Measurements from ENCODE around the gene SNX8. TPM values are rescaled to one million over a fixed set of nuclear protein-coding genes. Genes with fewer than 3 reads are reported as not detected.
A peak's percentile ranks its signal among the peaks of the same experiment; 100 is the strongest.

The SNX8 gene
- total RNA-seq, 2 donors from 2014 or later: 53.0 to 53.2 TPM

- Histone ChIP-seq H3K4me1 (ENCODE audit: control insufficient read depth, insufficient read depth, low read length) (no peaks in the 10 kb centered on the region), H3K4me3 (ENCODE audit: low read length) (no peak overlapping the region), H3K9me3 (ENCODE audit: control insufficient read depth, low read length) (no peaks in the 10 kb centered on the region), H3K27me3 (ENCODE audit: control insufficient read depth, insufficient read depth, low read length, poor library complexity, severe bottlenecking) (no peaks in the 10 kb centered on the region), H3K9ac (ENCODE audit: extremely low read depth, low read length, poor library complexity, severe bottlenecking) (no peak overlapping the region), H3K27ac (ENCODE audit: low read depth, low read length) (no peak overlapping the region), H3K36me3 (ENCODE audit: control insufficient read depth, insufficient read depth, low read length) (peaks cover 2% of the 10 kb centered on the region)
- Mint-ChIP-seq H3K27me3 (ENCODE audit: insufficient read depth) (no peaks in the 10 kb centered on the region), H3K4me3 (no peak overlapping the region), H3K36me3 (ENCODE audit: low read depth) (peaks cover 35% of the 10 kb centered on the region), H3K9me3 (no peaks in the 10 kb centered on the region), H3K4me1 (no peaks in the 10 kb centered on the region), H3K27ac (peak overlapping the region; percentile 70)
- DNase-seq: no peak
- 97% methylated on average over 33 to 44 of the region's 44 CpGs for WGBS, 2 experiments (ENCODE audit: insufficient coverage in 1 of 2, insufficient read length in 1 of 2)
- no peak for TF ChIP-seq CTCF (conservative IDR thresholded peaks at IDR 0.05)
These were observed 57.8 kb downstream of the SNX8 start for GRCh38 chr7:2256306-2257045.

GRCh38 chr7:2255145-2256139 lies 58.8 kb downstream of the SNX8 start:
- 91 to 94% methylated on average over 25 to 33 of the region's 33 CpGs for WGBS, 2 experiments (ENCODE audit: insufficient coverage in 1 of 2, insufficient read length in 1 of 2)
- Mint-ChIP-seq H3K9me3 (no peaks in the 10 kb centered on the region), H3K36me3 (ENCODE audit: low read depth) (peaks cover 40% of the 10 kb centered on the region), H3K4me3 (no peak overlapping the region), H3K27me3 (ENCODE audit: insufficient read depth) (no peaks in the 10 kb centered on the region), H3K4me1 (no peaks in the 10 kb centered on the region), H3K27ac (no peak overlapping the region)
- DNase-seq: no peak
- H3K27ac ChIP-seq (ENCODE audit: low read depth, low read length): no peak overlapping the region
- H3K9me3 ChIP-seq (ENCODE audit: control insufficient read depth, low read length): no peaks in the 10 kb centered on the region
- H3K27me3 ChIP-seq (ENCODE audit: control insufficient read depth, insufficient read depth, low read length, poor library complexity, severe bottlenecking): no peaks in the 10 kb centered on the region
- TF ChIP-seq CTCF (conservative IDR thresholded peaks at IDR 0.05): no peak
- no peaks in the 10 kb centered on the region for H3K4me1 ChIP-seq (ENCODE audit: control insufficient read depth, insufficient read depth, low read length)
- peaks cover 8% of the 10 kb centered on the region for H3K36me3 ChIP-seq (ENCODE audit: control insufficient read depth, insufficient read depth, low read length)
- no peak overlapping the region for H3K9ac ChIP-seq (ENCODE audit: extremely low read depth, low read length, poor library complexity, severe bottlenecking)
- no peak overlapping the region for H3K4me3 ChIP-seq (ENCODE audit: low read length)

- Mint-ChIP-seq H3K27me3 (ENCODE audit: insufficient read depth) (no peaks in the 10 kb centered on the region), H3K9me3 (no peaks in the 10 kb centered on the region), H3K4me1 (no peaks in the 10 kb centered on the region), H3K27ac (no peak overlapping the region), H3K36me3 (ENCODE audit: low read depth) (peaks cover 44% of the 10 kb centered on the region), H3K4me3 (no peak overlapping the region)
- no peak overlapping the region for H3K4me3 ChIP-seq (ENCODE audit: low read length)
- no peak overlapping the region for H3K9ac ChIP-seq (ENCODE audit: extremely low read depth, low read length, poor library complexity, severe bottlenecking)
- 94 to 95% methylated on average over 19 to 31 of the region's 31 CpGs for WGBS, 2 experiments (ENCODE audit: insufficient coverage in 1 of 2, insufficient read length in 1 of 2)
- no peak for TF ChIP-seq CTCF (conservative IDR thresholded peaks at IDR 0.05)
- no peaks in the 10 kb centered on the region for H3K4me1 ChIP-seq (ENCODE audit: control insufficient read depth, insufficient read depth, low read length)
- H3K27me3 ChIP-seq (ENCODE audit: control insufficient read depth, insufficient read depth, low read length, poor library complexity, severe bottlenecking): no peaks in the 10 kb centered on the region
- no peak for DNase-seq
- no peaks in the 10 kb centered on the region for H3K9me3 ChIP-seq (ENCODE audit: control insufficient read depth, low read length)
- no peak overlapping the region for H3K27ac ChIP-seq (ENCODE audit: low read depth, low read length)
- H3K36me3 ChIP-seq (ENCODE audit: control insufficient read depth, insufficient read depth, low read length): peaks cover 8% of the 10 kb centered on the region
These were observed 59.7 kb downstream of the SNX8 start for GRCh38 chr7:2254429-2255144.

Data from endodermal cell (in vitro differentiated cells).